Fibroblast of lung (primary cell): ENCODE measurements around the gene LIPH.

Experiments
- EZH2 ChIP-seq: IDR thresholded peaks from 2 replicates; pipeline ENCODE4 v1.5.1; 2012; ENCODE audit warnings: low read length, control low read depth, mild to moderate bottlenecking; ENCODE audit errors: missing control alignments
- TF ChIP-seq, protein P1 (sequence below), 2 donors: IDR thresholded peaks in 1 of 2; conservative IDR thresholded peaks in 1 of 2; 1 replicate in 1 of 2; 2 replicates in 1 of 2; pipeline ENCODE4 v1.5.1; 2011 to 2012; ENCODE audit warnings: low read length in 2 of 2, control low read depth in 1 of 2, inconsistent platforms in 1 of 2, low read depth in 1 of 2, mild to moderate bottlenecking in 1 of 2

DNA sequence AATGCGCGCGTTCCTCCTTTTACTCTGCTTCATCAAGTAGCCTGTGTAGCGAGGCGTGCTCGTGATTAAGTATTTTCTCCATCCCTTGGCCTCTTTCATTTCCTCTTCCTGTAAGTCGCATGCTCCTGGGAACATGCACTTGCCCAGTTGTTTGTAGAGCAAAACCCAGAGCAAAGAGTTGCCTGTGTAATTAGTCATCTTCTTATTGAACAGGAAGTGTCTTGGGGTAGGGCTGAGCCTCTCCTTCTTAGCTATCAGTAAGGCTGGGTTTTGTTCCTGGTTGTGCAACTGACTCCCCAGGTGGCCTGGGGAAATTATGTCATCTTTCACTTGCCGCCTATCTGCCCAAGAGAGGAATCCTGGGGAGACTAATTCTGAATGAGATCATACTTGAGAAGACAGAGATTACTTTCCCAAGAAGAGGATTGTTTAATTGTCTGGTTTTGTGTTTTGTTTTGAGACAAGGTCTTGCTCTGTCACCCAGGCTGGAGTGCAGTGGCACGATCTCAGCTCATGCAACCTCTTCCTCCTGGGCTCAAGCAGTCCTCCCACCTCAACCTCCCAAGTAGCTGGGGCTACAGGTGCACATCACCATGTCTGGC lies 14.9 kb downstream of the LIPH start:
- TF ChIP-seq, protein P1, sequence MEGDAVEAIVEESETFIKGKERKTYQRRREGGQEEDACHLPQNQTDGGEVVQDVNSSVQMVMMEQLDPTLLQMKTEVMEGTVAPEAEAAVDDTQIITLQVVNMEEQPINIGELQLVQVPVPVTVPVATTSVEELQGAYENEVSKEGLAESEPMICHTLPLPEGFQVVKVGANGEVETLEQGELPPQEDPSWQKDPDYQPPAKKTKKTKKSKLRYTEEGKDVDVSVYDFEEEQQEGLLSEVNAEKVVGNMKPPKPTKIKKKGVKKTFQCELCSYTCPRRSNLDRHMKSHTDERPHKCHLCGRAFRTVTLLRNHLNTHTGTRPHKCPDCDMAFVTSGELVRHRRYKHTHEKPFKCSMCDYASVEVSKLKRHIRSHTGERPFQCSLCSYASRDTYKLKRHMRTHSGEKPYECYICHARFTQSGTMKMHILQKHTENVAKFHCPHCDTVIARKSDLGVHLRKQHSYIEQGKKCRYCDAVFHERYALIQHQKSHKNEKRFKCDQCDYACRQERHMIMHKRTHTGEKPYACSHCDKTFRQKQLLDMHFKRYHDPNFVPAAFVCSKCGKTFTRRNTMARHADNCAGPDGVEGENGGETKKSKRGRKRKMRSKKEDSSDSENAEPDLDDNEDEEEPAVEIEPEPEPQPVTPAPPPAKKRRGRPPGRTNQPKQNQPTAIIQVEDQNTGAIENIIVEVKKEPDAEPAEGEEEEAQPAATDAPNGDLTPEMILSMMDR (conservative IDR thresholded peaks at IDR 0.05 in 1 of 2, IDR thresholded peaks at IDR 0.05 in 1 of 2; ENCODE audit: low read depth in 1 of 2, low read length in 2 of 2) = no peak
- TF ChIP-seq EZH2 = no peak
